SK-MEL-5 (cell line): ENCODE data around the gene NDST1. TPM values are rescaled to one million over a fixed set of nuclear protein-coding genes. Genes with fewer than 3 reads are reported as not detected.

ENCODE experiments used
- DNase-seq: peaks from one replicate; pipeline ENCODE4 v3.0.0-alpha.2; 2016; ENCODE audit warnings: low read depth, low spot score
- in situ Hi-C: cut with HindIII; loops from 2 replicates; pipeline ENCODE4 v1.10.0; 2016; ENCODE audit warnings: low sequenced_read_pairs, high pct_unique_total_duplicates, low pct_unique_long_range_greater_than_20kb
- total RNA-seq: library from RNA; depleted of rRNA; stranded (reverse); fragments of >200 nt; shearing (Covaris generic); gene quantifications from 2 replicates; pipeline ENCODE4 v1.2.3, GENCODE V29; 2014; rRNA removed

Gene NDST1
- total RNA-seq, 1 experiment from 2014 or later: 10.9 TPM

- in situ Hi-C loops: no loop called here
- DNase-seq: no peak
Measured at GRCh38 chr5:150600616-150601490, 92.9 kb downstream of the NDST1 start.

GRCh38 chr5:150601491-150602345 lies 93.8 kb downstream of the NDST1 start:
- in situ Hi-C loops: no loop called here

GRCh38 chr5:150603052-150603451 lies 95.1 kb downstream of the NDST1 start:
- DNase-seq: no peak

More at GRCh38 chr5:150601491-150602345, 93.8 kb downstream of the NDST1 start:
- DNase-seq: no peak

GRCh38 chr5:150603491-150603890 lies 95.6 kb downstream of the NDST1 start:
- in situ Hi-C loops: no loop called here
- no peak for DNase-seq

More at GRCh38 chr5:150603052-150603451, 95.1 kb downstream of the NDST1 start:
- in situ Hi-C loops: no loop called here

- DNase-seq: no peak
- in situ Hi-C loops: no loop called here
Measured at GRCh38 chr5:150604010-150604409, 96.1 kb downstream of the NDST1 start.

- DNase-seq: no peak
- in situ Hi-C loops: no loop called here
Measured at GRCh38 chr5:150604894-150605440, 97.0 kb downstream of the NDST1 start.

GRCh38 chr5:150605546-150605945 lies 97.6 kb downstream of the NDST1 start:
- no peak for DNase-seq
- in situ Hi-C loops: no loop called here

- DNase-seq: no peak
- in situ Hi-C loops: no loop called here
Measured at GRCh38 chr5:150606476-150606875, 98.5 kb downstream of the NDST1 start.

GRCh38 chr5:150607105-150607504 lies 99.2 kb downstream of the NDST1 start:
- no peak for DNase-seq
- in situ Hi-C loops: no loop called here

Other genes starting within 250 kb of the NDST1 start
- gene CAMK2A, start 218.4 kb upstream of the NDST1 start, total RNA-seq: not detected in 2 replicates
- gene ARSI, start 205.2 kb upstream of the NDST1 start, total RNA-seq: not detected in 2 replicates
- 20.8 and 25.7 TPM in 2 replicates for gene TCOF1, start 150.4 kb upstream of the NDST1 start, total RNA-seq
- 46.8 and 48.5 TPM in 2 replicates for gene CD74, start 95.2 kb upstream of the NDST1 start, total RNA-seq
- gene RPS14, start 58.4 kb upstream of the NDST1 start, total RNA-seq: 2,665 and 2,807 TPM in 2 replicates
- gene SYNPO, start 132.5 kb downstream of the NDST1 start, total RNA-seq: not detected in 2 replicates
- gene MYOZ3, start 153.1 kb downstream of the NDST1 start, total RNA-seq: not detected in 2 replicates
- gene RBM22, start 192.9 kb downstream of the NDST1 start, total RNA-seq: 20.9 and 24.8 TPM in 2 replicates